GM21390 (cell line): ENCODE results near the gene TCF7.
A peak's percentile ranks its signal among the peaks of the same experiment; 100 is the strongest.

ENCODE experiments used
- ATAC-seq: cut with Tn5 transposase; IDR thresholded peaks from one replicate; pipeline ENCODE4 v1.9.1; 2021; ENCODE audit not compliant: unreplicated experiment

The TCF7 gene

DNA sequence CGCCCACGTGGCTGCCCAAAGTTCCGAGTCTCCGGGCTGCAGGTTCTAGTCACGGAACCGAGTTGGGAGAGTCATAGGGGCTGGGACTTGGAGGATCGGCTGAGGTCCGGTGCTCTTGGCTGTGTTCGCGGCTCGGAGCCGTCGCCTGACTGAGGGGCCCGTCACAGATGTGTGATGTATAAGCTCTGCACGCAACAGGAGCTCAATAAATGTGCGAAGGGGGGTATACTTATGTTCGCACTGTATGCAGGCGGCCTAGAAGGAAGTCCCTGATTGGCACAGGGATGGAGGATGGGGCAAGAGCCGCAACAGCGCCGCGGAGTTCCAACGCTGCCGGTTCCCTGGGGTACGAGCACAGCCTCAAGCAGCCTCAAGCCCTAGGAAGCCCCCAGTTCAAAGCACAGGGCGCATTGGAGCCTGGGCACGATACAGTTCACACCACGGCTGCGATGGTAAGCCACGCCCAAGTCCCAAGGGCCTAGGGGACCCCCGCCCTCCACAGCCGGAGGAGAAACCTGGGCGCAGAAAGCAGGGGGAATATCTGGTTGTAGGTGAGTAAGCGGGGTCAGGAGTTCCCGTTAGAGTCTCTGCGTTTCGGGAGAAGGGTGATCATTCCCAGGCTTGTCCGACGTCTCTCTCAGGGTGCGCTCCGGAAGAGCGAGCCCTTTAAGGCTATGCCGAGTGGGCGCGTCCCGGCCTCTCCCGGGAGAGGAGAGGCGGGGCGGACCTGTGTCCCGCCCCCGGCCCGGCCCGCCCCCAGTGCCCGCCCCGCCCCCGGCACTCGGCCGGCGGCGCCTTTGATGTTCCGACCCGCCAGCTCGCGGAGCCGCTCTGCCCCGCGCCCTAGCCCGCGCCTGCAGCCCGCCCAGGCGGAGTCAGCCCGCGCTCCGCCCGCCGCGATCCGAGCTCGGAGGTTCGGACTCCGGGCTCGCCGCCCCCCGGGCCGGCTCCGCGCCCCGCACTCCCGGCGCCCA, at the start of gene TCF7:
Gene TCF7 (plus strand): TSS at position 780 of the 974 bp plus-strand sequence. CDS start 226 bp downstream, outside the sequence.
- peak; percentile 82 for ATAC-seq

DNA sequence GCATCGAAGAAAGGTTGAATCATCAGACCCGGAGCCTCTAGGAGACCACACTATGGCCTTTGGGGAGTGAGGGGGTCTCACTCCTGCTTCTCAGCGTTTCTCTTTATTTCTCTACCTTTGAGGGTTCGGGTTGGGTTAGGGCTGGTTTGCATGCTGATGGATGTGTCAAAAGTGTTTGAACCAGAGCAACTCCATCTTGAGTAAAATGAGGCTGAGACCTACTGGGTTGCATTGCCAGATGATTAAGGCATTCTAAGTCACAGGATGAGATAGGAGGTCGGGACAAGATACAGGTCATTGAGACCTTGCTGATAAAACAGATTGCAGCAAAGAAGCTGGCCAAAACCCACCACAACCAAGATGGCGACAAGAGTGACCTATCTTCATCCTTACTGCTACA, 44.9 kb upstream of the TCF7 start:
- ATAC-seq: no peak

DNA sequence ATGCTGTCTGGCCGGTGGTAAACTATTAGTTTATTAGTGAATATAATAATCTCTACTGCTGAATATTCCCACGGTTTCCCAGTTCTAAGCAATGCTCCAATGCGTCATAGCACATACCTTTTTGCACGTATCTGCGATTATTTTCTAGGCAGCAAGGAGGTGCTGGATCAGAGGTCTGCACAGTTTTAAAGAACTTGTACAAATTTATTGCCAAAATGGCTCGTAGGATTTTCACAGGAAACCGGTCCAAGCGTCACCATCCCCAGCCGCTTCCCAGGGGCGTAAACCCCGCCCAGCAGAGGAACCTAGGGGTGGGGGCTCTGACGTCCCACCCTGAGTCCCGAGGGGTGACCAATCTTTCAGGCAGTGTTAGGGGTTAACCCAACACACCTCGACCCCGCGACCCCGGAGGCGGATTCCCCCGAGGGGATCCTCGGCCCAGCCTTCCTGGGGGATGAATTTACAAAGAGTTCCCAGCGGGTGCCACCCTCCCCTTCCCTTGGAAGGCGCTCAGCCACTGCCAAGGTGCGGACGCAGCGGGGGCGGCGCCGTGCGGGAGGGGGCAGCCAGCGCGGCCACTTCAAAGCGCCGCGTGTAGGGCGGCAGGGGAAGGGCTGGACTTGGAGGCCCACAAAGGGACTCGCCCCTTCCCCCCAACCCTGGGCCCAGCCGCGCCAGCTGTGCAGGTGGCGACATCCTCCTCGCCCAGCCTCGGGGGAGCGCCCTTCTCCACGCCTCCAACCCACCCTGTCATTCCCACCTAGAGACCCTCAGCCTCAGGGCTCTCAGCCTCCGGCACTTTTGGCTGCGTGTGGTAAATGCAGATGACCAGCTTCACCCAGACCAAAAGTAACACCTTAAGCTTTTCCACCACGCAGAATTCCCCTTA, 43.5 kb upstream of the TCF7 start:
- ATAC-seq: no peak

DNA sequence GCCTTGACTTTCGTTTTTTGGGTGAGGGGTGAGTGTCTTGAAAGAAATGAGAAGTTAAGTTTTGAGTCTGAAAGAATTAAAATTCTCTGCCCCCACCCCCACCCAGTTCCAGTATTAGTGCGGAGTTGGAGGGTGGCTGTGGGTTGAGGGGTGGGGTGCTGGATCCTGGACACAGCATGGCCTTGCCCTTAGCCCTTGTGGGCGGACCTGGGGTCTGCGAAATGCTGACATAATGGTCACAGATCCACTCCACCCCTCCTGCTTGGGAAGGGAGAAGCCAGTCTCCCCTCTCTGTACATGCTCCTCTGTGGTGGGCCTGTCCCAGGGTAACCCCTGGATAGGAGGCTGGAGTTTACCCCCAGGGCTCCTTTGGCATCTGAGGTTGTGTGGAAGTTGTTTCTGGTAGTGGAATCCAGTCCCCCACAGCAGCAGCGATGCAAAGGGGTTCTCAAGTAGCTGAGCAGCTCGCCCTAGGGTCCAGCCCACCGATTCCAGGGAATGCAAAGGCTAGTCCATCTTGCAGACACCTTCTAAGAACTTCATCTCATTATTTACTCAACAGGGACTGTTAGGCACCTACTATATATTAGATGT, 42.8 kb upstream of the TCF7 start:
- no peak for ATAC-seq

GRCh38 chr5:134072471-134073210, 41.8 kb upstream of the TCF7 start:
- no peak for ATAC-seq

DNA sequence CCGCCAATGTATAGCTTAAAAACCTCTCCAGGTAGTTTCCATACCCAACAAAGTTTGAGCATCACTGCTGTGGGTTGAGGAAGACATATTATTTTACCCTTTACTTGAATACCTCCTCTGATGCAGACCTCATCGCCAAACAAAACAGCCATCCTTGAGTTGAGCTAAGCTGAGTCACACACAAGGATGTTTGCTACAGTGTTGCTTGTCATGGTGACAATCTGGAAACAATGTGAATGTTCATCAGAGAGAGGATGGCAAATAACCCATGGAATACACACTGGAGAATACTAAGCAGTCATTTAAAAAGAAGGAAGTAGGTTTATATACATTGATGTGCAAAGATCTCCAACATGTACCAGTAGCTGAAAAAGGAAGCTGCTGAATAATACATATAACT, 41.1 kb upstream of the TCF7 start:
- ATAC-seq: no peak

- no peak for ATAC-seq
Measured at GRCh38 chr5:134075102-134075501, 39.4 kb upstream of the TCF7 start.

DNA sequence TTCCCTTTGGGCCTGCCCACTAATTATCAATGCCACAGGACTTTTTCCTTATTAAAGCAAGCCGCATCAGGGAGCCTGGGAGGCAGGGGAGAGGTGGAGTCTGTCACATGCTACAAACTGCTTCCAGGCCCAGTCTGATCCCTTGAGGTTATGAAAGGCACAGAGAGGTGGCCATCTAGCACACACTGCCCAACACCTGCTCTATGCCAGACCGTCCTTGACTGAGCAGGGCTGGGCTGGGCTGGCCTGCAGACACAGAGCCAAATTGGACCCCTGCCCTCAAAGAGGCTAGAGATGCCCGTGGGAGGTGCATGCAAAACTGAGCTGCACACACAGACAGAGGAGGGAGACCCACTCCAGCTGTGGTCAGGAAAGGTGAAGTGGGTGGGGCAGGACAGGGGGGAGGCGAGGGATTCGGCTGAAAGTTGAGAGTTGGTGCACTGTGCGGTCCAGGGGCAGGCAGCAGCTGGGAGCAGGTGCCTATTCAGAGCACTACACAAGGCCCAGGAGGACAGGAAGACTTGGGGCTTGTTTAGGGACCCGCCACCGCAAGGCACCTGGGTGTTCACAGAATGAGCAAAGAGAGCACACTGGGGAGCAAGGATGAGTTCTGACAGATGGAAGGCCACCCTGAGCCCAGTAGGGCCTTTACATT, 36.4 kb upstream of the TCF7 start:
- ATAC-seq: no peak

DNA sequence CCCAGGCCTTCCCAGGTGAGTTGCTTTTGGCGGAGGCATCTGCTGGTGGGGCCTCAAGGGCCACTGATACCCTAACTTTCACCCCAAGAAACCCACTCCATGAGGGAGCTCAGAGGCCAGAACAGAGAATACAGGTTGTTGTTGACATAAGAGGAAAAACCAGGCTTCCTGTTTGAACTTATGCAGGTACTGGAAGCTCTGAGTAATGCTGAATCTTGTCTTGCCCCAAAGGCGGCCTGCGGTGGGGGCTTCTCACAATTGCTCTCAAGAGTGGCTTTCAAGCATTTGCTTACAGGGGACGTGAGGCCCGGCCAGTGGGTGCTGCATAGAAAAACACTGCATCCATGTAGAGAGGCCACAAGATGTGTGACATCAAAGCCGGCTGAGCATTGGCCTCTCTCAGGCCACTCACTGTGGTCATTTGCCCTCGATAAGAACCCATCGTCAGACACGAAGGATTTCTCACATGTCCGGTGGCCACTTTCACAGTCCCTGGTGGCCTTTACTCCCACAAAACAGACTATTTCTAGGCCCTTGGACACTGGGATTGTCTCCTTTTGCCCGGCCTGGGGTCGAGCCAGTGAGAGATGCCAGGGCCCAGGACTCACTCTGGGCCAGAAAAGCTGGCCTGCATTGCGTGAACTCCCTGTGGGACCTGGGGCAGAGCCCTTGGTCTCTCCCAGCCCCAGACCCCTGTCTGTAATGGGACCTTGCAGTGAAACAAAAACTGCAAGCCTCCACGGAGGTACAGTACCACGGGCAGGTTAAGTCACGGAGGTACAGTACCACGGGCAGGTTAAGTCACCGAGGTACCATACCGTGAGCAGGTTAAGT, 34.5 kb upstream of the TCF7 start:
- ATAC-seq: no peak

- no peak for ATAC-seq
Measured at GRCh38 chr5:134082264-134082992, 32.1 kb upstream of the TCF7 start.

- ATAC-seq: no peak
Measured at GRCh38 chr5:134083517-134083916, 31.0 kb upstream of the TCF7 start.

GRCh38 chr5:134084022-134084565, 30.4 kb upstream of the TCF7 start:
- no peak for ATAC-seq

GRCh38 chr5:134084570-134084969, 29.9 kb upstream of the TCF7 start:
- no peak for ATAC-seq

DNA sequence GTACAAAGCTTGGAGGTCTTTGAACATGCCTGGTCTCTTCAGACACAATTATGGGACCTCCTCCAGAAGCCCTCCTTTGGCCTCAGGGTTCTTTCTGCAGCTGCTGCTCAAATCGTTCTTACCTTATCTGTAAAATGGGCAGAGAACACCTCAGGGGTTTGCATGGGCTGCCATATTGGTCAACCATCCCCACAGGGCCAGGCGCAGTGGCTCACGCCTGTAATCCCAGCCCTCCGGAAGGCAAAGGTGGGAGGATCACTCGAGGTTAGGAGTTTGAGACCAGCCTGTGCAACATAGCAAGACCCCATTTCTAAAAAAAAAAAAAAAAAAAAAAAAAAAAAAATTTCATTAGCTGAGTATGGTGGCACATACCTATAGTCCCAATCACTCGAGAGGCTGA, 29.1 kb upstream of the TCF7 start:
- no peak for ATAC-seq

- no peak for ATAC-seq
Measured at GRCh38 chr5:134086225-134086942, 28.1 kb upstream of the TCF7 start.

DNA sequence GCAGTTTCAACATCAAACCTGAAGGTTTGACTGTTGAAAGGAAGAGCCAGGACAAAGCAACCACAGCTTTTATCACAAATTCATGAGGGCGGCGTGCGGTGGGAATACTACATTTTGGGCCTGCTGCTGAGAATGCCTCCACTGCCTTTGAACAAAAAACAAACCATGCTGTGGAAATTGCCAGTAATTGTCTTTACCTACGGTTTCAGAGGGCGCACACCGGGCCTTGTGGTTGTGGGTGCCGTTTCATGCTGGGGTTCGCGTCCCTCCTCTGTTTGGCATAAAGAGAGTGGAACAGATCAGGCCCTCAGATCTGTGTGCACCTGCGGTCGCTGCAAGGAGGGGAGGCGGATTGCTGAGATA, 27.6 kb upstream of the TCF7 start:
- ATAC-seq: no peak

- no peak for ATAC-seq
Measured at GRCh38 chr5:134088291-134088690, 26.2 kb upstream of the TCF7 start.
